ENCODE data around the gene ENOX1.
"Not testable (repeated sequence)": the region's sequence is repeated elsewhere in the genome, so short reads cannot be mapped to it uniquely, and the experiment has no call there.

ENOX1 gene

GRCh38 chr13:43170506-43170905 is 616.3 kb downstream of the ENOX1 start:
- no peak for DNase-seq

DNA sequence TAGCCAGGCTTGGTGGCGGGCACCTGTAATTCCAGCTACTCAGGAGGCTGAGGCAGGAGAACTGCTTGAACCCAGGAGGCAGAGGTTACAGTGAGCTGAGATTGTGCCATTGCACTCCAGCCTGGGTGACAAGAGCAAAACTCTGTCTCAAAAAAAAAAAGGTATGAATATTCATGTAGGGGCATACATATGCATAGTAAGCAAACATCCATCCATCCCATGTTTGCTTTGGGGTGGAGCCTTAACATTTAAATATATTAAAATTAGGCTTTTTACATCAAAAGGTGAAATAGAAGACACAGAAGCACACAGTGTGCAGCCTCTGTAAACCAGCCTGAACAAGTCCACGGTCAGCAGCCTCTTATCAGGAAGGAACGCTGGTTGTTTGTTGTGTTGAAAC is 618.3 kb downstream of the ENOX1 start:
- not testable (repeated sequence) for DNase-seq

DNA sequence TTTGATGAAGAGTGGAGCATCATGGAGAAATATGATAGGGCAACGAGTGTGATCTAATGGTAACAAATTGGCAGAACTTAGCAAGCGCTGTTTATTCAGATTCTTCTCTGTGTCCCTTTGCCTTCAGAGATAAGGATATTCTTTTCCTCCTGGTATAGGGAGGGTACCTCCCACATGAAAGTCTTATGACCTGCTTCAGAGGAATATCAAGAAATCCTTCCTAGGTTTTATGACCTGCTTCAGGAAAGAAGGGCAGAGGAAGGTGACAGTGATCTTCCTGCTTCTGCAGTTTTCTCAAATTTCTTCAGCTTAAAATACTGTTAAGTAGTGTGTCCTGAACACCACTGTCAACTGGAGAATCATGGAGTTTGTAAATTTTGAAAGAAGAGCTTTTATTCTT is 619.0 kb downstream of the ENOX1 start:
- DNase-seq, result no peak

GRCh38 chr13:43166644-43167457 is 619.9 kb downstream of the ENOX1 start:
- no peak for DNase-seq
